ENCODE data around the gene DLL1. TPM values are rescaled to one million over a fixed set of nuclear protein-coding genes. Genes with fewer than 3 reads are reported as not detected.

Gene DLL1
- polyA plus RNA-seq, 2 of the 4 experiments (the other 2 are of a cell fraction): 0.05 to 0.15 TPM

DNA sequence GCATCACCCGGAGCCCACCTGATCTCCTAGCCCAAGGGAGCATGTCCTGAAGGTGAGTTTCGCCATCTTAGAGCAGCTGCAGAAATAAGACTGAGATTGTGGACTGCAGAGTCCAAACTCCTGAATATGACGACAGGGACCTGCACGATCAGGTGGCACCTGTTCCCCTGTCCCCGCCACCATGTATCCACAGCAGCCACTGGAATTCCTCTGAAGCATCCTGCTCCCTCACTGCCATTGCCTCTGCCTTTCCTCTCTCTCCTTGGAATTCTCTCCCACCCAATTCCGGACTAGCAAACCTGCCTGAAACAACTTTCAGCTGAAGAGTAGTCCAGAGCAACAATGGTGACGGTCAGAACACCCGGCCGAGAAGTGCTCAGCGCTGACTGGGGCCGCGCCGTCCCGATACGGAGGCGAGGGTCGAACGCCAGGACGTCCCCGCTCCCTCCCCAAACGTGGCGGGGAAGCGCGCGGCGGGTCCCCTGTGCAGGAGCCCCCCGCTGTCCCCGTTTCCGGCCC, 15.0 kb upstream of the DLL1 start:
- DNase-seq (ENCODE audit: low read depth in 1 of 2, low spot score in 1 of 2) (no peak), ATAC-seq (peak in 1 of 2 experiments; percentile 48; a peak in 2 of 6 replicates), FAIRE-seq (no peak)
- Histone ChIP-seq H3K9me3 (0 out of 3 replicates have a peak, but pooled peaks cover 2% of the 10 kb centered on the region), H3K4me3 (peak overlapping the region; percentile 87), H3K4me2 (peak overlapping the region; percentile 96), H3K27ac (peak overlapping the region; percentile 73 to 100), H3K4me1 (peaks cover 13% of the 10 kb centered on the region; the same call in 1 of the 3 replicates)
- ChIA-PET CTCF (no interaction called here), POLR2A (no interaction called here)
- 73% methylated on average over 6 of the region's 29 CpGs for WGBS (ENCODE audit: missing lambda C conversion rate)
- TF ChIP-seq HOXB13 (CRISPR knock-in tag; IDR thresholded peaks at IDR 0.05; ENCODE audit: low read depth) (no peak), TP53 (CRISPR knock-in tag; IDR thresholded peaks at IDR 0.05) (no peak), CBX2 (IDR thresholded peaks at IDR 0.05; ENCODE audit: borderline replicate concordance, low read depth) (no peak), FOSB (CRISPR knock-in tag; IDR thresholded peaks at IDR 0.05) (no peak), USF2 (IDR thresholded peaks at IDR 0.05) (no peak), HOXA7 (CRISPR knock-in tag; IDR thresholded peaks at IDR 0.05) (no peak), MAZ (IDR thresholded peaks at IDR 0.05; ENCODE audit: borderline replicate concordance, low read depth, low read length) (no peak), NFE2L2 (conservative IDR thresholded peaks at IDR 0.05; ENCODE audit: low read length) (no peak), POLR2AphosphoS2 (conservative IDR thresholded peaks at IDR 0.05; ENCODE audit: low read length) (no peak), ZC3H11A (IDR thresholded peaks at IDR 0.05) (no peak), RARB (CRISPR knock-in tag; IDR thresholded peaks at IDR 0.05) (no peak)
- TF ChIP-seq, protein P1, sequence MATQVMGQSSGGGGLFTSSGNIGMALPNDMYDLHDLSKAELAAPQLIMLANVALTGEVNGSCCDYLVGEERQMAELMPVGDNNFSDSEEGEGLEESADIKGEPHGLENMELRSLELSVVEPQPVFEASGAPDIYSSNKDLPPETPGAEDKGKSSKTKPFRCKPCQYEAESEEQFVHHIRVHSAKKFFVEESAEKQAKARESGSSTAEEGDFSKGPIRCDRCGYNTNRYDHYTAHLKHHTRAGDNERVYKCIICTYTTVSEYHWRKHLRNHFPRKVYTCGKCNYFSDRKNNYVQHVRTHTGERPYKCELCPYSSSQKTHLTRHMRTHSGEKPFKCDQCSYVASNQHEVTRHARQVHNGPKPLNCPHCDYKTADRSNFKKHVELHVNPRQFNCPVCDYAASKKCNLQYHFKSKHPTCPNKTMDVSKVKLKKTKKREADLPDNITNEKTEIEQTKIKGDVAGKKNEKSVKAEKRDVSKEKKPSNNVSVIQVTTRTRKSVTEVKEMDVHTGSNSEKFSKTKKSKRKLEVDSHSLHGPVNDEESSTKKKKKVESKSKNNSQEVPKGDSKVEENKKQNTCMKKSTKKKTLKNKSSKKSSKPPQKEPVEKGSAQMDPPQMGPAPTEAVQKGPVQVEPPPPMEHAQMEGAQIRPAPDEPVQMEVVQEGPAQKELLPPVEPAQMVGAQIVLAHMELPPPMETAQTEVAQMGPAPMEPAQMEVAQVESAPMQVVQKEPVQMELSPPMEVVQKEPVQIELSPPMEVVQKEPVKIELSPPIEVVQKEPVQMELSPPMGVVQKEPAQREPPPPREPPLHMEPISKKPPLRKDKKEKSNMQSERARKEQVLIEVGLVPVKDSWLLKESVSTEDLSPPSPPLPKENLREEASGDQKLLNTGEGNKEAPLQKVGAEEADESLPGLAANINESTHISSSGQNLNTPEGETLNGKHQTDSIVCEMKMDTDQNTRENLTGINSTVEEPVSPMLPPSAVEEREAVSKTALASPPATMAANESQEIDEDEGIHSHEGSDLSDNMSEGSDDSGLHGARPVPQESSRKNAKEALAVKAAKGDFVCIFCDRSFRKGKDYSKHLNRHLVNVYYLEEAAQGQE (IDR thresholded peaks at IDR 0.05): no peak

DNA sequence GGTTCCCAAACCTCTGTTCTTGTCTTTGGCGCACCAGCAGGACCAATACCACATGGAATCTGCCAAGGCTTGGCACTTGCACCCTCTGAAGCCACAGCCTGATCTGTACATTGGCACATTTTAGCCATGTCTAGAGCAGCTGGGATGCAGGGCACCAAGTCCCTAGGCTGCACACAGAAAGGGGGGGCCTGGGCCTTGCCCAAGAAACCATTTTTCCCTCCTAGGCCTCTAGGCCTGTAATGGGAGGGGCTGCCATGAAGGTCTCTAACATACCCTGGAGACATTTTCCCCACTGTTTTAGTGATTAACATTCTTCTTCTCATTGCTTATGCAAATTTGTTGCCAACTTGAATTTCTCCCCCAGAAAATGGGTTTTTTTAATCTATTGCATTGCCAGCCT, 10.3 kb upstream of the DLL1 start:
- POLR2A ChIA-PET: no interaction called here
- CTCF ChIA-PET: no interaction called here
- 45% methylated on average over 1 of the region's 1 CpG for WGBS (ENCODE audit: missing lambda C conversion rate)

GRCh38 chr6:170298688-170299087, 7.8 kb upstream of the DLL1 start:
- TF ChIP-seq HOXB5 (CRISPR knock-in tag; IDR thresholded peaks at IDR 0.05) (no peak), JUN (IDR thresholded peaks at IDR 0.05) (no peak), CBX2 (IDR thresholded peaks at IDR 0.05; ENCODE audit: borderline replicate concordance, low read depth) (no peak)
- no peak for ATAC-seq
- no peak for FAIRE-seq
- Histone ChIP-seq H3K27ac (no peak overlapping the region), H3K4me1 (peaks cover 8% of the 10 kb centered on the region; the same call in 1 of the 3 replicates), H3K4me2 (no peak overlapping the region), H3K4me3 (no peak overlapping the region), H3K9me3 (0 out of 3 replicates have a peak, but pooled peaks cover 3% of the 10 kb centered on the region)
- CTCF ChIA-PET: no interaction called here
- DNase-seq (ENCODE audit: low read depth in 1 of 2, low spot score in 1 of 2): no peak
- whole genome bisulfite sequencing (ENCODE audit: missing lambda C conversion rate): 100% methylated on average over 1 of the region's 1 CpG
- POLR2A ChIA-PET: no interaction called here

More for the DNA sequence above, 10.3 kb upstream of the DLL1 start:
- TF ChIP-seq ZFP36 (IDR thresholded peaks at IDR 0.05; ENCODE audit: borderline replicate concordance, partially characterized antibody) (peak; percentile 58), HDAC2 (IDR thresholded peaks at IDR 0.05) (no peak)
- ATAC-seq (no peak), FAIRE-seq (no peak), DNase-seq (ENCODE audit: low read depth in 1 of 2, low spot score in 1 of 2) (no peak)
- Histone ChIP-seq H3K9me3 (0 out of 3 replicates have a peak, but pooled peaks cover 3% of the 10 kb centered on the region), H3K4me1 (peaks cover 7% of the 10 kb centered on the region; the same call in 1 of the 3 replicates), H3K4me3 (no peak overlapping the region), H3K27ac (no peak overlapping the region), H3K4me2 (no peak overlapping the region)
